Natural killer cell (primary cell): ENCODE results near the gene THNSL1. TPM values are rescaled to one million over a fixed set of nuclear protein-coding genes. Genes with fewer than 3 reads are reported as not detected.
A peak's percentile ranks its signal among the peaks of the same experiment; 100 is the strongest.
"Not testable (repeated sequence)": the region's sequence is repeated elsewhere in the genome, so short reads cannot be mapped to it uniquely, and the experiment has no call there.

ENCODE experiments used
- ATAC-seq, 3 donors: fragments of 150-1000 bp in 2 of 3; fragments of 200-7000 bp in 1 of 3; cut with Tn5 transposase; 1 replicate in 1 of 3; 2 replicates in 2 of 3; pipeline ENCODE4 v1.10.0; 2021; ENCODE audit warnings: mild to moderate bottlenecking in 2 of 3, moderate library complexity in 2 of 3
- DNase-seq, 2 donors: peaks; one replicate each; pipeline versions ENCODE4 v3.0.0 to v3.0.0-alpha.2; 2013 to 2021; ENCODE audit warnings: mixed read lengths in 1 of 2
- H3K27ac ChIP-seq: one replicate; pipeline ENCODE4 v1.5.1; 2013; ENCODE audit warnings: mild to moderate bottlenecking, low read length
- H3K27me3 ChIP-seq: one replicate; pipeline ENCODE4 v1.6.1; 2013; ENCODE audit warnings: low read length; ENCODE audit not compliant: control insufficient read depth, insufficient read depth
- H3K36me3 ChIP-seq: one replicate; pipeline ENCODE4 v1.6.1; 2013; ENCODE audit warnings: low read length; ENCODE audit not compliant: control insufficient read depth, insufficient read depth
- H3K4me1 ChIP-seq: one replicate; pipeline ENCODE4 v1.6.1; 2013; ENCODE audit warnings: low read length; ENCODE audit not compliant: control insufficient read depth, insufficient read depth
- H3K4me3 ChIP-seq: one replicate; pipeline ENCODE4 v1.5.1; 2013; ENCODE audit warnings: low read length
- H3K9me3 ChIP-seq: one replicate; pipeline ENCODE4 v1.6.1; 2013; ENCODE audit warnings: low read length; ENCODE audit not compliant: control insufficient read depth, insufficient read depth
- H3K27ac Mint-ChIP-seq, 2 donors: one replicate each; pipeline ENCODE4 v1.8.0; 2022; ENCODE audit warnings: mild to moderate bottlenecking in 2 of 2, mixed read lengths in 2 of 2, moderate library complexity in 1 of 2
- H3K27me3 Mint-ChIP-seq, 2 donors: one replicate each; pipeline ENCODE4 v1.8.0; 2022; ENCODE audit warnings: low read depth in 2 of 2, mixed read lengths in 2 of 2
- H3K36me3 Mint-ChIP-seq: one replicate; pipeline ENCODE4 v1.8.0; 2022; ENCODE audit warnings: mixed read lengths
- H3K4me1 Mint-ChIP-seq, 2 donors: one replicate each; pipeline ENCODE4 v1.8.0; 2022; ENCODE audit warnings: mixed read lengths in 2 of 2
- H3K4me3 Mint-ChIP-seq: one replicate; pipeline ENCODE4 v1.8.0; 2022; ENCODE audit warnings: mild to moderate bottlenecking, moderate library complexity, mixed read lengths
- H3K9me3 Mint-ChIP-seq, 2 donors: one replicate each; pipeline ENCODE4 v1.8.0; 2022; ENCODE audit warnings: mixed read lengths in 2 of 2
- CTCF ChIP-seq: fragments of 200-600 bp; IDR thresholded peaks from one replicate; pipeline ENCODE4 v1.8.0; 2022; ENCODE audit warnings: antibody characterized with exemption
- WGBS: methylation state at CpG from one replicate; pipeline ENCODE4 v1.1.7; 2013; ENCODE audit warnings: missing lambda C conversion rate; ENCODE audit not compliant: insufficient coverage; 5-methylcytosine and 5-hydroxymethylcytosine counted together
- intact Hi-C: fragments of 100-400 bp; cut with micrococcal nuclease; formaldehyde crosslinking; loops from one replicate; pipeline ENCODE4 v1.14.2; 2022
- total RNA-seq, 4 donors: library from RNA; stranded (reverse); fragments of 120-200 nt in 1 of 4; gene quantifications; one replicate each; pipeline versions ENCODE4 v1.2.3 to v1.2.4, GENCODE V29; 2013 to 2022

Gene THNSL1
- 1 to 10 TPM; 1.2 to 2.9 (median 2.3) TPM for total RNA-seq
- total RNA-seq (2013) = 5.9 TPM

- H3K4me3 ChIP-seq = peak within 1 kb of the TSS; percentile 56
- DNase-seq (peak; percentile 96 to 99), ATAC-seq (peak; percentile 93 to 100 (median 95))
Measured at GRCh38 chr10:25016376-25017153, at the start of gene THNSL1. Gene THNSL1, plus strand, starts transcription at chr10:25016612. Its CDS starts 6,612 bp downstream, at chr10:25023224.

GRCh38 chr10:24966962-24967481 lies 49.4 kb upstream of the THNSL1 start:
- DNase-seq = no peak
- Mint-ChIP-seq H3K27me3 (no peaks in the 10 kb centered on the region), H3K9me3 (no peaks in the 10 kb centered on the region), H3K4me3 (no peak overlapping the region), H3K4me1 (no peaks in the 10 kb centered on the region), H3K27ac (no peak overlapping the region), H3K36me3 (no peaks in the 10 kb centered on the region)
- Histone ChIP-seq H3K27me3 (no peaks in the 10 kb centered on the region), H3K4me3 (no peak overlapping the region), H3K27ac (no peak overlapping the region), H3K36me3 (no peaks in the 10 kb centered on the region), H3K9me3 (no peaks in the 10 kb centered on the region), H3K4me1 (no peaks in the 10 kb centered on the region)
- ATAC-seq = no peak
- intact Hi-C loops = no loop called here
- TF ChIP-seq CTCF = no peak
- WGBS = 95% methylated on average over 5 of the region's 5 CpGs

More at GRCh38 chr10:25016376-25017153, at the start of gene THNSL1:
- Histone ChIP-seq H3K27ac (peak within 1 kb of the TSS; percentile 80), H3K4me1 (peaks cover 8% of the 10 kb centered on the region), H3K36me3 (no peaks in the 10 kb centered on the region), H3K9me3 (no peaks in the 10 kb centered on the region), H3K27me3 (no peaks in the 10 kb centered on the region)
- intact Hi-C loops = loop anchor here (1.0 kb wide), 2 partner anchors 129 to 292 kb away; no protein-coding TSS in a partner anchor
- peak within 1 kb of the TSS; percentile 98 for H3K4me3 Mint-ChIP-seq
- WGBS = under 1% methylated on average over 68 of the region's 69 CpGs
- H3K9me3 Mint-ChIP-seq = no peaks in the 10 kb centered on the region
- H3K27me3 Mint-ChIP-seq = no peaks in the 10 kb centered on the region
- H3K4me1 Mint-ChIP-seq = peaks cover 20 to 21% of the 10 kb centered on the region in 2 donors
- H3K36me3 Mint-ChIP-seq = no peaks in the 10 kb centered on the region
- H3K27ac Mint-ChIP-seq = peak within 1 kb of the TSS; percentile 95 to 99
- TF ChIP-seq CTCF = no peak

GRCh38 chr10:24968349-24968748 lies 48.1 kb upstream of the THNSL1 start:
- Histone ChIP-seq H3K4me3 (no peak overlapping the region), H3K9me3 (no peaks in the 10 kb centered on the region), H3K36me3 (no peaks in the 10 kb centered on the region), H3K4me1 (no peaks in the 10 kb centered on the region), H3K27me3 (no peaks in the 10 kb centered on the region), H3K27ac (no peak overlapping the region)
- H3K4me3 Mint-ChIP-seq = no peak overlapping the region
- intact Hi-C loops = no loop called here
- H3K27me3 Mint-ChIP-seq = no peaks in the 10 kb centered on the region
- no peaks in the 10 kb centered on the region for H3K4me1 Mint-ChIP-seq
- TF ChIP-seq CTCF = no peak
- no peak overlapping the region for H3K27ac Mint-ChIP-seq
- WGBS = 98% methylated on average over 7 of the region's 7 CpGs
- ATAC-seq = no peak
- no peaks in the 10 kb centered on the region for H3K9me3 Mint-ChIP-seq
- H3K36me3 Mint-ChIP-seq = no peaks in the 10 kb centered on the region
- no peak for DNase-seq

GRCh38 chr10:24968951-24969350 lies 47.5 kb upstream of the THNSL1 start:
- not testable (repeated sequence) for H3K4me3 Mint-ChIP-seq

More at GRCh38 chr10:24968951-24969350, 47.5 kb upstream of the THNSL1 start:
- intact Hi-C loops, H3K9me3 Mint-ChIP-seq, H3K27ac Mint-ChIP-seq, H3K27me3 ChIP-seq, H3K27ac ChIP-seq, H3K4me3 ChIP-seq, DNase-seq, H3K9me3 ChIP-seq, H3K27me3 Mint-ChIP-seq, H3K4me1 Mint-ChIP-seq, ATAC-seq, H3K4me1 ChIP-seq, H3K36me3 Mint-ChIP-seq, H3K36me3 ChIP-seq: not testable (repeated sequence)
- 96% methylated on average over 9 of the region's 11 CpGs for WGBS
